ENCODE data around the gene SORCS2. TPM values are rescaled to one million over a fixed set of nuclear protein-coding genes. Genes with fewer than 3 reads are reported as not detected.

The SORCS2 gene
- total and polyA plus RNA-seq, 2 of the 4 experiments (the other 2 are of a cell fraction), result 0.36 to 0.62 TPM

DNA sequence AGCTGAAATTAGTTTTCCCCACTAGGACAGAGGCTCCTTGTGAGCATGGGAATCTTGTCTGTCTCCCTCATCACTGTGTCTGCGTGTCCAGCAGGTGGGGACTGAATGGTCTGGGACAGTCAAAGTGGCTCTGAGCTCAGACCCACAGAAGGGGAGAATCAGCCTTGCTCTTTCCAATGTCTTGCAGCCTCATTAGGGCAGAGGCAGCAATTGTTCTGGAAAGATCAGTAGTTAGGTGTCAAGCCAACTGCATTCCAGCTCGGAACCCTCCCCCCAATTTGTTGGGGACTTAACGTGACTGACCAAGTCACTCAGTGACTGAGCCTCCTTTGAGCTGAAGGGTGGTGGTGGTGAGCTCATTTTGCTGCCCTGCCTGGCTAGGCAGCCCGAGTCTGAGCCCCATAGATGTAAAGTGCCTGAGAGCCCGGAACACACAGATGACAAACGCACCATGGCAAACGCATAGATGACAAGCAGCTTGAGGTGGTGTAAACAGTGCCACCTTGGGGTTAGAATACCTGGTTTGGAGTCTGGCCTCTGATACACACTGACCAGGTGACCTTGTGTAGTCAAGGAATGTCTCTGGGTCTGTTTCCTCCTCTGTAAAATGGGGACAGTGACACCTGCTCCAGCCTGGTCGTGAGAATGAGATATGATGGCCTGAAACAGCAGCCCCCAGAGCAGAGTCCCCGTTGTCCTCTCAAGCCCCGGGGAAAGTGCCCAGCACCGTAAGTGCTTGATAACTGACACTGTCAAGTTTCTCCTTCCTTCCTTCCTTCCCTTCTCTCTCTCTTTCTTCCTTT lies 2.7 kb upstream of the SORCS2 start:
- Histone ChIP-seq H3K23ac (ENCODE audit: low read depth, low read length) (no peak overlapping the region), H3K9me1 (ENCODE audit: insufficient read depth, low read length) (no peaks in the 10 kb centered on the region), H3K14ac (replicated peaks; ENCODE audit: low read depth, low read length) (no peak overlapping the region), H3K4me1 (ENCODE audit: control insufficient read depth, insufficient read depth, low read length) (peaks cover 3% of the 10 kb centered on the region; the same call in 1 of the 2 replicates), H4K8ac (ENCODE audit: low read depth in 2 of 2, low read length in 2 of 2) (no peak overlapping the region), H3K79me1 (ENCODE audit: low read depth in 1 of 2, low read length in 2 of 2) (no peaks in the 10 kb centered on the region), H3K56ac (ENCODE audit: extremely low read depth, insufficient read depth, low read length) (no peak overlapping the region), H4K20me1 (ENCODE audit: insufficient read depth, low read length) (peaks cover 3% of the 10 kb centered on the region; the same call in 1 of the 2 replicates), H2BK5ac (ENCODE audit: low read depth, low read length, poor library complexity, severe bottlenecking) (no peak overlapping the region), H2BK120ac (ENCODE audit: low read depth, low read length) (no peak overlapping the region), H3K36me3 (ENCODE audit: control insufficient read depth, insufficient read depth, low read length) (no peaks in the 10 kb centered on the region), H3K18ac (ENCODE audit: low read depth, low read length) (no peak overlapping the region), H3K9me3 (ENCODE audit: control insufficient read depth, insufficient read depth, low read length) (peaks cover 2% of the 10 kb centered on the region), H3K9ac (ENCODE audit: low read depth, low read length) (no peak overlapping the region), H2BK15ac (ENCODE audit: low read depth, low read length) (no peak overlapping the region), H3K4ac (ENCODE audit: low read depth, low read length) (no peak overlapping the region), H3K27me3 (ENCODE audit: control insufficient read depth, insufficient read depth, low read length) (peaks cover 75% of the 10 kb centered on the region), H4K91ac (ENCODE audit: insufficient read depth, low read depth, low read length) (no peak overlapping the region), H4K5ac (ENCODE audit: low read depth, low read length) (no peak overlapping the region), H2AK5ac (ENCODE audit: low read depth, low read length) (no peak overlapping the region), H3K4me3 (ENCODE audit: insufficient read depth, low read depth, low read length) (no peak overlapping the region), H2BK20ac (ENCODE audit: low read depth, low read length) (no peak overlapping the region), H2AK9ac (replicated peaks; ENCODE audit: low read depth, low read length, poor library complexity) (no peak overlapping the region), H2AFZ (replicated peaks; ENCODE audit: low read length, poor library complexity) (peak overlapping the region; percentile 43), H3K27ac (ENCODE audit: insufficient read depth, low read length) (no peak overlapping the region), H3K4me2 (ENCODE audit: low read depth, low read length) (no peak overlapping the region)
- dilution Hi-C loops (cut with HindIII; ENCODE audit: low sequenced_read_pairs, unreplicated experiment), result no loop called here
- TF ChIP-seq BHLHE40 (IDR thresholded peaks at IDR 0.05; ENCODE audit: low read depth, low read length) (no peak), MAFK (IDR thresholded peaks at IDR 0.05; ENCODE audit: low read depth, low read length) (no peak), MAZ (IDR thresholded peaks at IDR 0.05; ENCODE audit: borderline replicate concordance, low read depth, low read length) (no peak), CHD1 (IDR thresholded peaks at IDR 0.05; ENCODE audit: low read depth, low read length) (no peak), RFX5 (IDR thresholded peaks at IDR 0.05; ENCODE audit: low read depth, low read length) (no peak), RAD21 (IDR thresholded peaks at IDR 0.05; ENCODE audit: low read length) (no peak), NFE2L2 (IDR thresholded peaks at IDR 0.05; ENCODE audit: low read depth, low read length) (no peak), MXI1 (IDR thresholded peaks at IDR 0.05; ENCODE audit: borderline replicate concordance, low read depth, low read length) (no peak), CEBPB (IDR thresholded peaks at IDR 0.05; ENCODE audit: low read depth, low read length) (no peak)
- TF ChIP-seq, protein P1, sequence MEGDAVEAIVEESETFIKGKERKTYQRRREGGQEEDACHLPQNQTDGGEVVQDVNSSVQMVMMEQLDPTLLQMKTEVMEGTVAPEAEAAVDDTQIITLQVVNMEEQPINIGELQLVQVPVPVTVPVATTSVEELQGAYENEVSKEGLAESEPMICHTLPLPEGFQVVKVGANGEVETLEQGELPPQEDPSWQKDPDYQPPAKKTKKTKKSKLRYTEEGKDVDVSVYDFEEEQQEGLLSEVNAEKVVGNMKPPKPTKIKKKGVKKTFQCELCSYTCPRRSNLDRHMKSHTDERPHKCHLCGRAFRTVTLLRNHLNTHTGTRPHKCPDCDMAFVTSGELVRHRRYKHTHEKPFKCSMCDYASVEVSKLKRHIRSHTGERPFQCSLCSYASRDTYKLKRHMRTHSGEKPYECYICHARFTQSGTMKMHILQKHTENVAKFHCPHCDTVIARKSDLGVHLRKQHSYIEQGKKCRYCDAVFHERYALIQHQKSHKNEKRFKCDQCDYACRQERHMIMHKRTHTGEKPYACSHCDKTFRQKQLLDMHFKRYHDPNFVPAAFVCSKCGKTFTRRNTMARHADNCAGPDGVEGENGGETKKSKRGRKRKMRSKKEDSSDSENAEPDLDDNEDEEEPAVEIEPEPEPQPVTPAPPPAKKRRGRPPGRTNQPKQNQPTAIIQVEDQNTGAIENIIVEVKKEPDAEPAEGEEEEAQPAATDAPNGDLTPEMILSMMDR (conservative IDR thresholded peaks at IDR 0.05; ENCODE audit: low read depth, low read length), result no peak
- TF ChIP-seq, protein P2, sequence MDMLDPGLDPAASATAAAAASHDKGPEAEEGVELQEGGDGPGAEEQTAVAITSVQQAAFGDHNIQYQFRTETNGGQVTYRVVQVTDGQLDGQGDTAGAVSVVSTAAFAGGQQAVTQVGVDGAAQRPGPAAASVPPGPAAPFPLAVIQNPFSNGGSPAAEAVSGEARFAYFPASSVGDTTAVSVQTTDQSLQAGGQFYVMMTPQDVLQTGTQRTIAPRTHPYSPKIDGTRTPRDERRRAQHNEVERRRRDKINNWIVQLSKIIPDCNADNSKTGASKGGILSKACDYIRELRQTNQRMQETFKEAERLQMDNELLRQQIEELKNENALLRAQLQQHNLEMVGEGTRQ (IDR thresholded peaks at IDR 0.05; ENCODE audit: low read depth, low read length), result no peak
- TF ChIP-seq, protein P3, sequence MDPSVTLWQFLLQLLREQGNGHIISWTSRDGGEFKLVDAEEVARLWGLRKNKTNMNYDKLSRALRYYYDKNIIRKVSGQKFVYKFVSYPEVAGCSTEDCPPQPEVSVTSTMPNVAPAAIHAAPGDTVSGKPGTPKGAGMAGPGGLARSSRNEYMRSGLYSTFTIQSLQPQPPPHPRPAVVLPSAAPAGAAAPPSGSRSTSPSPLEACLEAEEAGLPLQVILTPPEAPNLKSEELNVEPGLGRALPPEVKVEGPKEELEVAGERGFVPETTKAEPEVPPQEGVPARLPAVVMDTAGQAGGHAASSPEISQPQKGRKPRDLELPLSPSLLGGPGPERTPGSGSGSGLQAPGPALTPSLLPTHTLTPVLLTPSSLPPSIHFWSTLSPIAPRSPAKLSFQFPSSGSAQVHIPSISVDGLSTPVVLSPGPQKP (IDR thresholded peaks at IDR 0.05; ENCODE audit: borderline replicate concordance, low read depth, low read length), result no peak
- DNase-seq (no peak), ATAC-seq (ENCODE audit: low read depth) (no peak)
- in situ Hi-C loops (cut with MboI; ENCODE audit: low sequenced_read_pairs), result loop anchor here (10.0 kb wide), 1 partner anchor 535 kb away; no protein-coding TSS in a partner anchor
- ChIA-PET CTCF (interaction anchor here (1.1 kb wide), 1 partner anchor 146 kb away, joined by 3 read pairs; no protein-coding TSS in a partner anchor), POLR2A (ENCODE audit: unreplicated experiment) (no interaction called here)
- WGBS, 2 experiments (ENCODE audit: extremely low coverage in 2 of 2, insufficient read length in 1 of 2), result 60% methylated on average over 3 of the region's 11 CpGs; no CpG with 5 or more reads in 1 of the 2 experiments
- intact Hi-C loops (cut with micrococcal nuclease), result loop anchor here (5.0 to 10.0 kb wide), 2 partner anchors 87 to 795 kb away; no protein-coding TSS in a partner anchor
- BruUV-seq (replicated peaks), result no TSS peak
